HG03060 (cell line): Measurements from ENCODE around the gene DNAH17.
"Not testable (repeated sequence)": the region's sequence is repeated elsewhere in the genome, so short reads cannot be mapped to it uniquely, and the experiment has no call there.

Experiments
- ATAC-seq: cut with Tn5 transposase; IDR thresholded peaks from one replicate; pipeline ENCODE4 v1.9.1; 2021; ENCODE audit warnings: low read depth, moderate number of reproducible peaks; ENCODE audit not compliant: unreplicated experiment

The DNAH17 gene

GRCh38 chr17:78479369-78479768, 97.8 kb downstream of the DNAH17 start:
- ATAC-seq: no peak

- no peak for ATAC-seq
Observed at GRCh38 chr17:78478757-78479297, 98.4 kb downstream of the DNAH17 start.

GRCh38 chr17:78477913-78478756, 99.1 kb downstream of the DNAH17 start:
- no peak for ATAC-seq

GRCh38 chr17:78476973-78477372, 100.2 kb downstream of the DNAH17 start:
- ATAC-seq: no peak

GRCh38 chr17:78476149-78476548, 101.0 kb downstream of the DNAH17 start:
- ATAC-seq: no peak

- ATAC-seq: no peak
Observed at GRCh38 chr17:78475211-78475610, 102.0 kb downstream of the DNAH17 start.

GRCh38 chr17:78474614-78475146, 102.5 kb downstream of the DNAH17 start:
- peak; percentile 58 for ATAC-seq

- no peak for ATAC-seq
Observed at GRCh38 chr17:78473951-78474613, 103.1 kb downstream of the DNAH17 start.

GRCh38 chr17:78472035-78472905, 104.9 kb downstream of the DNAH17 start:
- ATAC-seq: no peak

GRCh38 chr17:78471635-78472034, 105.6 kb downstream of the DNAH17 start:
- no peak for ATAC-seq

- ATAC-seq: no peak
Observed at GRCh38 chr17:78469443-78469842, 107.8 kb downstream of the DNAH17 start.

GRCh38 chr17:78468366-78468765, 108.8 kb downstream of the DNAH17 start:
- ATAC-seq: no peak

- ATAC-seq: no peak
Observed at GRCh38 chr17:78466786-78467715, 110.1 kb downstream of the DNAH17 start.

GRCh38 chr17:78466109-78466785, 110.9 kb downstream of the DNAH17 start:
- ATAC-seq: not testable (repeated sequence)

- no peak for ATAC-seq
Observed at GRCh38 chr17:78462148-78462547, 115.0 kb downstream of the DNAH17 start.

GRCh38 chr17:78461799-78462053, 115.5 kb downstream of the DNAH17 start:
- no peak for ATAC-seq

- ATAC-seq: no peak
Observed at GRCh38 chr17:78460951-78461798, 116.0 kb downstream of the DNAH17 start.

GRCh38 chr17:78460176-78460675, 117.0 kb downstream of the DNAH17 start:
- ATAC-seq: no peak
